Spinal cord (tissue), 10 donors: ENCODE data around the gene CTNNA3. TPM values are rescaled to one million over a fixed set of nuclear protein-coding genes. Genes with fewer than 3 reads are reported as not detected.

Experiments used
- DNase-seq, 6 donors: peaks; one replicate each; pipeline versions ENCODE4 v3.0.0 to v3.0.0-alpha.2; 2013 to 2015; ENCODE audit warnings: low spot score in 6 of 6, low read depth in 4 of 6
- H3K27ac ChIP-seq: one replicate; pipeline ENCODE4 v1.5.1; 2013; ENCODE audit warnings: low read depth, low read length, control low read depth
- H3K27me3 ChIP-seq: one replicate; pipeline ENCODE4 v1.6.1; 2013; ENCODE audit warnings: low read length; ENCODE audit not compliant: control insufficient read depth, insufficient read depth
- H3K36me3 ChIP-seq: one replicate; pipeline ENCODE4 v1.6.1; 2013; ENCODE audit warnings: low read length; ENCODE audit not compliant: control insufficient read depth, insufficient read depth
- H3K4me1 ChIP-seq: one replicate; pipeline ENCODE4 v1.6.1; 2013; ENCODE audit warnings: low read length; ENCODE audit not compliant: control insufficient read depth, insufficient read depth
- H3K4me3 ChIP-seq: one replicate; pipeline ENCODE4 v1.5.1; 2013; ENCODE audit warnings: low read depth, low read length, control low read depth
- H3K9me3 ChIP-seq: one replicate; pipeline ENCODE4 v1.6.1; 2013; ENCODE audit warnings: low read length; ENCODE audit not compliant: control insufficient read depth, insufficient read depth
- WGBS: methylation state at CpG from one replicate; pipeline ENCODE4 v1.1.5; 2013; ENCODE audit warnings: missing lambda C conversion rate; ENCODE audit not compliant: insufficient coverage; 5-methylcytosine and 5-hydroxymethylcytosine counted together
- polyA plus RNA-seq, 2 donors: library from polyadenylated mRNA; unstranded; fragments of 120-200 nt; gene quantifications; one replicate each; pipeline ENCODE4 v1.2.1, GENCODE V29; 2013; ENCODE audit not compliant: insufficient read length in 2 of 2
- total RNA-seq, 2 donors: library from RNA; depleted of rRNA in 1 of 2; stranded (reverse); fragments of 120-200 nt in 1 of 2; fragments of >200 nt in 1 of 2; gene quantifications; one replicate each; pipeline versions ENCODE4 v1.2.3 to v1.2.4, GENCODE V29; 2013 to 2014
- donor health status: healthy.

The CTNNA3 gene
- total and polyA plus RNA-seq, 4 donors, result 15.3 to 63.5 (median 41.0) TPM

DNA sequence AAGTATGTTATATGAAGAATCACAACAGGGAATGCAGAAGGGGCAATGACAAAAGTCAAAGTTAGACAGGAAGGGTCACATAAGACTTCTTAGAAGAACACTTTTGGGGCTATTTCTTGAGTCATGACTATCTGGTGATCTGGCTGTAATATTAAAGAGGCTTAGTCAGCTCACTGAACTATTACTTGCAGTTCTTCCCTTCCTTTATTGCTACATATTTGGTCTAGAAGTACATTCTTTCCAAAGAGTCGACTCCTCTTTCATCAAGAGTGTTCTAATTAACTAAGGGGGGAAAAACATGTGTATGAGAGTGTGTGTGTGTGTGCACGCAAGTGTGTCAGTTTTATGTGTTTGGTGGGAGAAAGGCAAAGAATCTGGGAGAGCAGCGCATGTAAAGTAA lies 1017.5 kb downstream of the CTNNA3 start:
- 96% methylated on average over 2 of the region's 3 CpGs for WGBS
- no peak overlapping the region for H3K27ac ChIP-seq
- H3K4me3 ChIP-seq, result no peak overlapping the region
- no peaks in the 10 kb centered on the region for H3K9me3 ChIP-seq
- no peaks in the 10 kb centered on the region for H3K27me3 ChIP-seq
- no peaks in the 10 kb centered on the region for H3K4me1 ChIP-seq
- no peak for DNase-seq
- no peaks in the 10 kb centered on the region for H3K36me3 ChIP-seq

GRCh38 chr10:66673071-66673470 lies 1022.9 kb downstream of the CTNNA3 start:
- no peak for DNase-seq
- Histone ChIP-seq H3K4me3 (no peak overlapping the region), H3K9me3 (no peaks in the 10 kb centered on the region), H3K4me1 (no peaks in the 10 kb centered on the region), H3K27me3 (no peaks in the 10 kb centered on the region), H3K36me3 (no peaks in the 10 kb centered on the region), H3K27ac (no peak overlapping the region)
- WGBS, result no CpG with 5 or more reads among the region's 2 CpGs

- Histone ChIP-seq H3K4me1 (no peaks in the 10 kb centered on the region), H3K27me3 (no peaks in the 10 kb centered on the region), H3K27ac (no peak overlapping the region), H3K36me3 (no peaks in the 10 kb centered on the region), H3K4me3 (no peak overlapping the region), H3K9me3 (no peaks in the 10 kb centered on the region)
- WGBS, result no CpG with 5 or more reads among the region's 1 CpG
- no peak for DNase-seq
Measured at GRCh38 chr10:66671562-66671961, 1024.4 kb downstream of the CTNNA3 start.

- H3K9me3 ChIP-seq, result no peaks in the 10 kb centered on the region
- no peaks in the 10 kb centered on the region for H3K27me3 ChIP-seq
- WGBS, result no CpG with 5 or more reads among the region's 1 CpG
- H3K4me3 ChIP-seq, result no peak overlapping the region
- no peak overlapping the region for H3K27ac ChIP-seq
- H3K36me3 ChIP-seq, result no peaks in the 10 kb centered on the region
- no peaks in the 10 kb centered on the region for H3K4me1 ChIP-seq
- DNase-seq, result peak in 1 of 6 donors; percentile 23
Measured at GRCh38 chr10:66671064-66671463, 1024.9 kb downstream of the CTNNA3 start.

- no peaks in the 10 kb centered on the region for H3K27me3 ChIP-seq
Measured at GRCh38 chr10:66656499-66656898, 1039.5 kb downstream of the CTNNA3 start.

GRCh38 chr10:66654861-66655260 lies 1041.1 kb downstream of the CTNNA3 start:
- H3K4me3 ChIP-seq, result no peak overlapping the region
- H3K36me3 ChIP-seq, result no peaks in the 10 kb centered on the region
- no peak for DNase-seq
- no peak overlapping the region for H3K27ac ChIP-seq
- no peaks in the 10 kb centered on the region for H3K27me3 ChIP-seq
- H3K9me3 ChIP-seq, result peaks cover 4% of the 10 kb centered on the region
- no peaks in the 10 kb centered on the region for H3K4me1 ChIP-seq
- WGBS, result no CpG with 5 or more reads among the region's 1 CpG

More at GRCh38 chr10:66656499-66656898, 1039.5 kb downstream of the CTNNA3 start:
- Histone ChIP-seq H3K4me1 (no peaks in the 10 kb centered on the region), H3K9me3 (peaks cover 4% of the 10 kb centered on the region), H3K27ac (no peak overlapping the region), H3K36me3 (no peaks in the 10 kb centered on the region), H3K4me3 (no peak overlapping the region)
- no peak for DNase-seq

- H3K4me3 ChIP-seq, result no peak overlapping the region
- H3K27me3 ChIP-seq, result no peaks in the 10 kb centered on the region
- H3K27ac ChIP-seq, result no peak overlapping the region
- WGBS, result 80% methylated on average over 20 of the region's 30 CpGs
- no peak for DNase-seq
- no peaks in the 10 kb centered on the region for H3K36me3 ChIP-seq
- peaks cover 4% of the 10 kb centered on the region for H3K9me3 ChIP-seq
- no peaks in the 10 kb centered on the region for H3K4me1 ChIP-seq
Measured at GRCh38 chr10:66651308-66652082, 1044.5 kb downstream of the CTNNA3 start.

DNA sequence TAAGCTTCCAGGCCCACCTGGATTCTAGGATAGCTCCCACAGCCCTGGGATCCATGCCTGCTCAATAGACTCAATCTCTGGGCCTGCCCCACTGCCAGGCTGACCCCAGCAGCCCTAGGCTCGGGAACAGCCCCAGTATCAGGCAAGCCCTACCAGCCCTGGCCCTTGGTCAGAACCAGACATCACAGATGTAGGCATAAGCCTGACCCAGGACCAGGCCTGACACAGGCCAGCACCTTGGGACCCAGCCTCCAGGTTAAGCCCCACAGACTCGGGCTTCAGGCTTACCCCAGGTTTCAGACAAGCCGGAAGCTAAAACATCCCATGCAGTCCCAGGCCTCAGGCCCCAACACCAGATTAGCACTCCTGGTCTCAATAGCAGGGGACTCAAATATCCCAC lies 1046.4 kb downstream of the CTNNA3 start:
- no peaks in the 10 kb centered on the region for H3K27me3 ChIP-seq
- H3K27ac ChIP-seq, result no peak overlapping the region
- H3K4me3 ChIP-seq, result no peak overlapping the region
- no peaks in the 10 kb centered on the region for H3K4me1 ChIP-seq
- DNase-seq, result no peak
- WGBS, result 91% methylated on average over 3 of the region's 3 CpGs
- no peaks in the 10 kb centered on the region for H3K36me3 ChIP-seq
- peaks cover 4% of the 10 kb centered on the region for H3K9me3 ChIP-seq

DNA sequence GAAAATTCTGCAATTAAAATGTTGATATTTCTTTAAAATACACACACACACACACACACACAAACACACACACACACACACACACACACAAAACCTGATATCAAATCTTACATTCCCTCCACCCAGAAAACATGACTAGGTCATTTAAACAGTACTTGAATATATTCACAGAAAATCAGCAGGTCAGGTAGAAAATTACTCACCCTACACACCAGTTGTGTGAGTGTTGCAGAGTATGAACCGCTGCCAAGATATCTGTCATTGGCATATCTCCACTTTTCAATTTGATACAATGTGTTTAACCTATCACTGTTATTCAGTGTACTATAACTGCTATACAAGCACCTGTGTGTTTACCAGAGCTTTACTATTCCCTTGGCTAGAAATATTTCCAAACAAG lies 1053.8 kb downstream of the CTNNA3 start:
- H3K9me3 ChIP-seq, result no peaks in the 10 kb centered on the region
- WGBS, result 100% methylated on average over 1 of the region's 1 CpG
- H3K4me3 ChIP-seq, result no peak overlapping the region
- H3K36me3 ChIP-seq, result no peaks in the 10 kb centered on the region
- H3K27ac ChIP-seq, result no peak overlapping the region
- no peak for DNase-seq
- no peaks in the 10 kb centered on the region for H3K4me1 ChIP-seq
- no peaks in the 10 kb centered on the region for H3K27me3 ChIP-seq

- Histone ChIP-seq H3K4me1 (no peaks in the 10 kb centered on the region), H3K36me3 (no peaks in the 10 kb centered on the region), H3K27me3 (no peaks in the 10 kb centered on the region), H3K27ac (no peak overlapping the region), H3K9me3 (no peaks in the 10 kb centered on the region), H3K4me3 (no peak overlapping the region)
- WGBS, result no CpG with 5 or more reads among the region's 1 CpG
- no peak for DNase-seq
Measured at GRCh38 chr10:66639371-66639770, 1056.6 kb downstream of the CTNNA3 start.
